CMK (cell line): Measurements from ENCODE around the gene ANKRD30B.
"Not testable (repeated sequence)": the region's sequence is repeated elsewhere in the genome, so short reads cannot be mapped to it uniquely, and the experiment has no call there.

ENCODE experiments used
- DNase-seq: peaks from one replicate; pipeline ENCODE4 v3.0.0-alpha.2; 2010; ENCODE audit warnings: low read depth

ANKRD30B gene, protein sequence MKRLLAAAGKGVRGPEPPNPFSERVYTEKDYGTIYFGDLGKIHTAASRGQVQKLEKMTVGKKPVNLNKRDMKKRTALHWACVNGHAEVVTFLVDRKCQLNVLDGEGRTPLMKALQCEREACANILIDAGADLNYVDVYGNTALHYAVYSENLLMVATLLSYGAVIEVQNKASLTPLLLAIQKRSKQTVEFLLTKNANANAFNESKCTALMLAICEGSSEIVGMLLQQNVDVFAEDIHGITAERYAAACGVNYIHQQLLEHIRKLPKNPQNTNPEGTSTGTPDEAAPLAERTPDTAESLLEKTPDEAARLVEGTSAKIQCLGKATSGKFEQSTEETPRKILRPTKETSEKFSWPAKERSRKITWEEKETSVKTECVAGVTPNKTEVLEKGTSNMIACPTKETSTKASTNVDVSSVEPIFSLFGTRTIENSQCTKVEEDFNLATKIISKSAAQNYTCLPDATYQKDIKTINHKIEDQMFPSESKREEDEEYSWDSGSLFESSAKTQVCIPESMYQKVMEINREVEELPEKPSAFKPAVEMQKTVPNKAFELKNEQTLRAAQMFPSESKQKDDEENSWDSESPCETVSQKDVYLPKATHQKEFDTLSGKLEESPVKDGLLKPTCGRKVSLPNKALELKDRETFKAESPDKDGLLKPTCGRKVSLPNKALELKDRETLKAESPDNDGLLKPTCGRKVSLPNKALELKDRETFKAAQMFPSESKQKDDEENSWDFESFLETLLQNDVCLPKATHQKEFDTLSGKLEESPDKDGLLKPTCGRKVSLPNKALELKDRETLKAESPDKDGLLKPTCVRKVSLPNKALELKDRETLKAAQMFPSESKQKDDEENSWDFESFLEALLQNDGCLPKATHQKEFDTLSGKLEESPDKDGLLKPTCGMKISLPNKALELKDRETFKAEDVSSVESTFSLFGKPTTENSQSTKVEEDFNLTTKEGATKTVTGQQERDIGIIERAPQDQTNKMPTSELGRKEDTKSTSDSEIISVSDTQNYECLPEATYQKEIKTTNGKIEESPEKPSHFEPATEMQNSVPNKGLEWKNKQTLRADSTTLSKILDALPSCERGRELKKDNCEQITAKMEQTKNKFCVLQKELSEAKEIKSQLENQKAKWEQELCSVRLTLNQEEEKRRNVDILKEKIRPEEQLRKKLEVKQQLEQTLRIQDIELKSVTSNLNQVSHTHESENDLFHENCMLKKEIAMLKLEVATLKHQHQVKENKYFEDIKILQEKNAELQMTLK (N-terminal part only)

DNA sequence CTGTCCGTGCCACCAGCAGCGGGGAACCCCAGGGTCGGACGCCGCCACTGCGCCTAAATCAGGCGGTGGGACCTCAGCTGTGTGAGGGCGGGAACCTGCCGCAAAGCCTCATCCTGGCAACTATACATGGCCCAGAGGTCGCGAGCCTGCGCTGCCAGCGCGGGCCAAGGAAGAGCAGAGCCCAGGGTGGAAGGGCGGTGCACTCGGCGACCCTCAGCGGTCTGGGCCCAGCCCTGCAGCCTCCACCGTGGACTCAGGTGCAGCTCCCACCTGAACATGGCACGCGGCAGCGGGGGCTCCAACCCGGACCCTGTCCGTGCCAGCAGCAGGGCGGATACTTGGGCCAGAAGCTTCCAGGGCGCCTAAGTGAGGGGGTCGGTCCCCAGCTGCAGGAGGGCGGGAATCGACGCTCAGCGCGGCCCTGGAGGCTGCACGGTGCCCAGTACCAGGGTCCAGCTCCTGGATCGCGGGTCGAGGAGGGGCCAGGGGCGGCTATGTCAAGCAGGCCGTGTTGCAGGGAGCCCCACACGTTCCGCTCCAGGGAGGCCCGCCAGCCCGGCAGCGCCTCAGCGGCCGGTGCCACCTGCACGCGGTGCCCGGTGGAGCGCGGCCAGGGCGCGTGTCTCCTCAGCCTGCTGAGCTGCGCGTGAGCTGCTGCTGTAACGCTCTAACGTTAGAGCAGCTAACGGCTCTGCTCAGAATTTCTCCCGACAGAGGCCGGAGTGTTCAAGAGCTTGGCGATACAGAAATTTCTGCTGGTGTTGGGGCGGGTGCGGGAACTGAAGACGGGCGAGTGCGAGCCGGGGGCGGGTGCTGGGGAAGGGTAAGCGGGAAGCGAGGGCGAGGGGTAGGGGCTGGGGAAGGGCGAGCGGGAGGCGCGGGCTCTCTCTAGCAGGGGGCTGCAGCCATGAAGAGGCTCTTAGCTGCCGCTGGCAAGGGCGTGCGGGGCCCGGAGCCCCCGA is at the start of gene ANKRD30B:
ANKRD30B (plus strand) TSS at position 660 of the 962 bp plus-strand sequence; CDS start at position 908, 248 bp downstream.
- no peak for DNase-seq

DNA sequence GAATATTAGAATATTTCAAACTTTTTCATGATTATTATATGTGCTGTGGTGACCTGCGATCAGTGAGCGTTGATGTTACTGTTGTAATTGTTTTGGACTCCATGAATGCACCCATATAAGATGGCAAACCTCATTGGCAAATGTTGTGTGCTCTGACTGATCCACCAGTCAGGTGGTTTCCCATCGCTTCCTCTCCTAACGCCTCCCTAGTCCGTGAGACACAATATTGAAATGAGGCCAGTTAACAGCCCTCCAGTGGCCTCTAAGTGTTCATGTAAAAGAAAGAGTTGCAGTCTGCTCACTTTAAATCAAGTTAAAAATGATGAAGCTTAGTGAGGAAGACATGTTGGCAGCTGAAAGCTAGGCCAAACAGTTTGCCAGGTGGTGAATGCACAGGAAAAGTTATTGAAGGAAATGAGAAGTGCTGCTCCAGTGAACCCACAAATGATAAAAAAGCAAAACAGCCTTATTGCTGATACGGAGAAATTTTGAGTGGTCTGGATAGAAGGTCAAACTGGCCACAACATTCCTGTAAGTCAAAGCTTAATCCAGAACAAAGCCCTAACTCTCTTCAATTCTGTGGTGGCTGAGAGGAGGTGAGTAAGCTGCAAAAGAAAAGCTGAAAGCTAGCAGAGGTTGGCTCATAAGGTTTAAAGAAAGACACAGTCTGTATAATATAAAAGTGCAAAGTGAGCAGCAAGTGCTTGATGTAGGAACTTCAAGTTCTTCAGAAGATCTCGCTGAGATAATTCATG is 46.5 kb upstream of the ANKRD30B start:
- DNase-seq: not testable (repeated sequence)

DNA sequence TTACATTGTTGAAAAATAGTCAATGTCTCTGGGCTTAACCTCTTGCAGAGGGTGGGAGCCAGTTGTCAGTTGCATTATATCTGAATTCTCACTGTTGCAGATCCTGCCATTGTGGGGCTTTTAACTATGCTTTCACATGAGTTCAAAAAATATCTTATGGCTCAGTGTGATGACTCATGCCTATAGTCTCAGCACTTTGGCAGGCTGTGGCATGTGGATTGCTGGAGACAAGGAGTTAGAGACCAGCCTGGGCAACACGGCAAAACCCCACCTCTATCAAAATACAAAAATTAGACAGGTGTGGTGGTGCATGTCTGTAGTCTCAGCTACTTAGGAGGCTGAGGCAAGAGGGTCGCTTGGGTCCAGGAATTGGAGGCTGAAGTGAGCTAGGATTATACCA is 38.2 kb upstream of the ANKRD30B start:
- DNase-seq: not testable (repeated sequence)

DNA sequence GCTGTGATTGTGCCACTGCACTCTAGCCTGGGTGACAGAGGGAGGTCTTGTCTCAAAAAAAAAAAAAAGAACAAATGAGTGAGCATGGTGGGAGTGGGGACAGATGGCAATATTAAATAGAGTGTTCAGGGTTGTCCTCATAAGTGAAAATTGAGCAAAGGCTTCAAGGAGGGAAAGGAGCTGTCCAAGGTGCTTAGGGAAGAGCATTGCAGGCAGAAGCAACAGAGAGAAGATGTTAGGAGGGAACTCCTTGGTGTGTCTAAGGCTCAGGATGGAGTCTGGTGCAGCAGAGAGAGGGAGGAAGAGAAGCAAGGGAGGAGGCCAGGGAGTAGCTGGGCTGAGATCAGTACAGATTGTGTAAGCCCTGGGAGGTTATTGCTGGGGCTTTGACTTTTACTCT is 26.4 kb upstream of the ANKRD30B start:
- not testable (repeated sequence) for DNase-seq

DNA sequence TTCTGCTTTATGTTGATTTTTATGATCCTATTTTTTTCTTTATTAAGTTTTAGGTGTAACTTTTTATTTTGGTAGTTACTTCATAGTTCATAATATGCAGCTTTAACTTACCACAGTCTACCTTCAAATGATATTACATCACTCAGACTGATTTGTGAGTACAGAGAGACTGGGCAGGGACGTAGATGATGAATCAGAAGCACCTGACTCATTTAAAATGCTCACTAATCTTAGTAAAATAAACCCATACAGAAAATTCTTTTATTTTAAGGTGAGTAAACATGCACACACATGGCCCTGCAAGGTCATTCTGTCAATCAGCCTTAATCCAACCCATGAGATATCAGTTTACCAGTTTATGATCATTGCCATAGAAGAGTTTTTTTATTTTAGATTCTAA is 8.9 kb upstream of the ANKRD30B start:
- not testable (repeated sequence) for DNase-seq

DNA sequence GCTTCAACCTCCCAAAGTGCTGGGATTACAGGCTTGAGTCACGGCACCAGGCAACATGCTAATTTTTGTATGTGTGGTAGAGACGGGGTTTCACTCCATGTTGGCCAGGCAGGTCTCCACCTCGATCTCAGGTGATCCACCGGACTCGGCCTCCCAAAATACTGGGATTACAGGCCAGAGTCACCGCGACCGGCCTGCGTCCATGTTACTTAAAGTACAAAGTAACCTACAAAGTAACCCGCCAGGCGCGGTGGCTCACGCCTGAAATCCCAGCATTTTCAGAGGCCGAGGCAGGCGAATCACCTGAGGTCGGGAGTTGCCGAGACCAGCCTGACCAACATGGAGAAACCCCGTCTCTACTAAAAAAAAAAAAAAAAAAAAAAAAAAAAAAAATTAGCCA is 1.1 kb upstream of the ANKRD30B start:
- no peak for DNase-seq

DNA sequence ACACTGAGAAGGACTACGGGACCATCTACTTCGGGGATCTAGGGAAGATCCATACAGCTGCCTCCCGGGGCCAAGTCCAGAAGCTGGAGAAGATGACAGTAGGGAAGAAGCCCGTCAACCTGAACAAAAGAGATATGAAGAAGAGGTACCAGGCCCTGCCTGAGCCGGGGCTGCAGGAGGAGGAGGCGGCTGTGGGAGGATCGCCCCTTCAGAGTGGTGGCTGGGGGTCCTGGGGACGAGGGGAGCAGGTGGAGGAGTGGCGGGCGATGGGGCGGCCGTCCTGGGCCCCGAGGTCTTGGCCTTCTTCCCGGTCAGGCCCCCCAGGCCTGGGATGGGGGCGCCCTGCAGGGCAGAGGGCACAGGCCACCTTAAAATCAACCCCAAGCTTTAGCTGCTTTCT is 524 bp downstream of the ANKRD30B start:
- DNase-seq: no peak

DNA sequence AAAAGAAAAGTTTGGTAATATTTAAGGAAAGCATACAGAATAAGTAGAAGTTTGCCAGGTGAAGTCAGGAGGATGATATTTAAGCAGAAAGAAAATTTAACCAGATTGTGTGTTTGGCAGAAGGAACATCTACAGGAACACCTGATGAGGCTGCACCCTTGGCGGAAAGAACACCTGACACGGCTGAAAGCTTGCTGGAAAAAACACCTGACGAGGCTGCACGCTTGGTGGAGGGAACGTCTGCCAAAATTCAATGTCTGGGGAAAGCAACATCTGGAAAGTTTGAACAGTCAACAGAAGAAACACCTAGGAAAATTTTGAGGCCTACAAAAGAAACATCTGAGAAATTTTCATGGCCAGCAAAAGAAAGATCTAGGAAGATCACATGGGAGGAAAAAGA is 15.6 kb downstream of the ANKRD30B start:
- DNase-seq: not testable (repeated sequence)

DNA sequence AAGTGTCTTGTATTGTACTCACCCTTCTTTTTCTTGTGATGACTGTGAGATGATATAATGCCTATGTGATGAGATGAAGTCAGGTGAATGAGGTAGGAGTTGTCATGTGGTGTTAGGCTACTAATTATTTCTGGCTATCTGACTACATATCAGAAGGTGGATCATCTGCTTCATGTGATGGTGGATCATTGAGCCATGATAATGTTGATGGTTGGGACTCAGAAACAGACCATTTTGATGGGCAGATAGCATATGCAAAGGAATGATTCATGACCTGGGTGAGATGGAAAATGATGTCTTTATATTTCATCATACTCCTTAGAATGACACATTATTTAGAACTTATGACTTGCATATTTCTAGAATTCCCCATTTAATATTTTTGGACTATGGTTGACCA is 19.5 kb downstream of the ANKRD30B start:
- DNase-seq: no peak

DNA sequence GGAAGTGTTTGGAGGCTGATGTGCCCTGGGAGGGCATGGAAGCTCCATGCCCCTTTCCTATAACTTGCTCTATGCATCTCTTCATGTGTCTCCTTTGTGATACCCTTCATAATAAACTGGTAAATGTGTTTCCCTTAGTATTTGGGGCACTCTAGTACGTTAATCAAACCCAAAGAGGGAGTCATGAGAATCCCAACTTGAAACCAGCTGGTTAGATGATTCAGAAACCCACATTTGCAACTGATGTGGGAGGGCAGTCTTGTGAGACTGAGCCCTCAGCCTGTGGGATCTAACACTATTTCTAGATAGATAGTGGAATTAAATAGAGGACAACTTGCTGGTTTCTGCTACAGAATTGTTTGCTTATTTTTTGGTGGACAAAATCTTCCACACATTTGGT is 20.3 kb downstream of the ANKRD30B start:
- DNase-seq: no peak

DNA sequence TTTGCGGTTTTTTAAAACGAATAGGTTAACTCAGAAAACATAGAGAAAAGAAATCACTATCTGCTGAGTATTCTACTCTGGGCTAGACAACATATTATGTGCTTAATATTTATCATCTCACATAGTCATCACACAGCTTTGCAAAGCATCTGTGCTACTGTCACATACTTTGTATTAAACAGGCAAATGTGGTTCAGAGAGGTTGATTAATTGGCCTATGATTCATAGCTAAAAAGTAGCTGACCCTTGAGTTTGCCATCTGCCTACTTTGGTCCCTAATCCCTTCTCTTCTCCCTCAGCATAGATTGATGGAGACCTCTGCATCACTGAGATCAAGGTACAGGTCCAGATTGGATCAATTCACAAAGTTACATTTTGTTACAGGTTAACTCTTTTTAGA is 21.4 kb downstream of the ANKRD30B start:
- no peak for DNase-seq

DNA sequence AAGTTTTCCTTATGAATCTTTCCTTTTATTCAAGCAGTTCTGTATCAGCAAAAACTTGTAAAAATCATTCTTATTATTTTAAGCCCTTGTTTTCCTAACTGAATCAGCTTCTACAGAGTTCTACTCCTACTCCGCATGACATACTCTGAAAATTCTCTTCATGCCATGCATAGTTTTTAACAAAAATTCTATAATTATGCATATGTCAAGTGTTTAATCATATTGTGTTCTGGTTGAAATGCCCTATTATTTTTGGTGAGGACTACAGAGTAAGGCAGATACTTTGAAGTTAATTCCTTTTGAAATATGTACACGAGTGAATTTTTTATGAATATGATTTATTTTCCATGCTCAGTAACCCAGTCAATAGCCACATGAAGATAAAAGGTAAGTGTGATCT is 28.8 kb downstream of the ANKRD30B start:
- no peak for DNase-seq

DNA sequence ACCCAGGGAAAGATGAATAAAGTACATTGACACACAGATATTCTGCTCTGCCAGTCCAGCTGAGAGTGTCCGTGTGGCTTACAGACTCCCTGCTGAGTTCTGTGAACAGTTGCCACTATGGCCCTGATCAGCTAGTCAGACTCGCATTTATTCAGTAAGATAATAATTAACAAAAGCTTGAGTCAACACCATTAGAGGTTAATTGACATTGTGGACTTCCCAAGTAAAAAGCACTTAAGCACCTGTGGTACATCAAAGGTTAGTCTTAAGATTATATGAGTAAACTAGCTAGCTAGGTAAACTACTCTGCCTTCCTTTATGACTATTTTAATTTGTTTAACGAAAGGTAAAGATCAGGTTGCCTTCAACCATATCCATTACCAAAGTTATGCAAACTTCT is 33.7 kb downstream of the ANKRD30B start:
- DNase-seq: no peak

DNA sequence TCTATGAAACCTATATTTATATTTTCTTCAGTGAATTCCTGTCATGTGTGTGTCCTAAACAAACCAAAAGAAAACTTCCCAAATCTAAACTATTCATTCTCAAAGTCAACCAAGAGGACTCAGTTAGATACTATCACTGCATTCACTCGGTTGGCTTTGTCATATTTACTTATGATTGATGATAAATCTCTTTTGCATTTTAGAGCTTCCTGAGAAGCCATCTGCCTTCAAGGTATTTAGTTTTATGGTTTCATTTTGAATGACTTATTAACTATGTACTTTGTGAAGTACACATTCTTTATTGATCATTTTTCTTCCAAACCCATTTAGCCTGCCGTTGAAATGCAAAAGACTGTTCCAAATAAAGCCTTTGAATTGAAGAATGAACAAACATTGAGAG is 36.2 kb downstream of the ANKRD30B start:
- DNase-seq: no peak

DNA sequence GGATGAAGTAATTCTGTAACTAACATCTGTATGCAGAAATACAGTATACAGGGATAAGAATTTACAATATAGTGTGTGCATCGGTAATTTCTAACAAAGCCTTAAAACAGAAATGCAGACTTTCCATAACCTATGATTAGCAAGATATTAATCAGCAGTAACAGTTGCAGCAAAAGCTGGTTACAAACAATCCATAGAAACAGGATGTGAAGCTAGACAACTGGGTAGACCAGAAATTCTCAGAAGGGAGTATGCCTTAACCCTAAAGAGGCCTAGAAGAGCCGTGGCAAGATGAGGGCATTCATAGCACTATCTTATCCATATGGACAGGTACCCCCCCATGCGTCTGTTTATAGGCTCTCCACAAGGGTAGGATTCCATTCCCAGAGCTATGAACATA is 48.9 kb downstream of the ANKRD30B start:
- not testable (repeated sequence) for DNase-seq

DNA sequence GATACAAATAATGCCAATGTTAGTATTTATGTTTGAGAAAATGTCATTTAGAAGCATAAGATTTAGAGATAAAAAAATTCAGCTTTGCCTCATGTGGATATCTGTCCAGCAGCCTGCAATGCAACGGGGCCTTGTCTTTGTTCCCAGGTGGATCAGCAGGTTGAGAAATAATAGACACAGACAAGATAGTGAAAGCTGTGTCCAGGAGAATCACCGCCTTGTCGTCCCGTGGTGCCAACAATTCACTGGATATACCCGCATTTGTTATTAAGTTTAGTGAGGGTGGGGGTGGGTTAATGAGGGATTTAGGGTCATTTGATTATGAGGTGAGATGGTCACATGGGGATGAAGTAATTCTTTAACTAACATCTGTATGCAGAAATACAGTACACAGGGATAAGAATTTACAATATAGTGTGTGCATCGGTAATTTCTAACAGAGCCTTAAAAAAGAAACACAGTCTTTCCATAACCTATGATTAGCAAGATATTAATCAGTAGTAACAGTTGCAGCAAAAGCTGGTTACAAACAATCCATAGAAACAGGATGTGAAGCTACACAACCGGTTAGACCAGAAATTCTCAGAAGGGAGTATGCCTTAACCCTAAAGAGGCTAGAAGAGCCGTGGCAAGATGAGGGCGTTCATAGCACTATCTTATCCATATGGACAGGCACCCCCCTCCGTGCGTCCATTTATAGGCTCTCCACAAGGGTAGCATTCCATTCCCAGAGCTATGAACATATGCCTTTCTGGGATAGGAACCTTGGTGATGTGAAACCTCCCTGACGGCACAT is 50.2 kb downstream of the ANKRD30B start:
- DNase-seq: not testable (repeated sequence)

DNA sequence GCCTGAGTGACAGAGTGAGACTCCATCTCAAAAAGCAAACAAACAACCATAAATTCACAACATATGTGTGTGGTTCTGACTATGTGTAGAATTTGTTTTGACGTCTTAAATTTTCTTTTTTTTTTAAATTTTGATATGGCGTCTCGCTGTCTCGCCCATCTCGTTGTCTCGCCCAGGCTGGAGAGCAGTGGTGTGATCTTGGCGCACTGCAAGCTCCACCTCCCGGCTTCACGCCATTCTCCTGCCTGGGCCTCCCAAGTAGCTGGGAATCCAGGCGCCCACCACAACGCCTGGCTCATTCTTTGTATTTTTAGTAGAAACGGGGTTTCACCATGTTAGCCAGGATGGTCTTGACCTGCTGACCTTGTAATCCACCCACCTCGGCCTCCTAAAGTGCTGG is 63.1 kb downstream of the ANKRD30B start:
- not testable (repeated sequence) for DNase-seq

DNA sequence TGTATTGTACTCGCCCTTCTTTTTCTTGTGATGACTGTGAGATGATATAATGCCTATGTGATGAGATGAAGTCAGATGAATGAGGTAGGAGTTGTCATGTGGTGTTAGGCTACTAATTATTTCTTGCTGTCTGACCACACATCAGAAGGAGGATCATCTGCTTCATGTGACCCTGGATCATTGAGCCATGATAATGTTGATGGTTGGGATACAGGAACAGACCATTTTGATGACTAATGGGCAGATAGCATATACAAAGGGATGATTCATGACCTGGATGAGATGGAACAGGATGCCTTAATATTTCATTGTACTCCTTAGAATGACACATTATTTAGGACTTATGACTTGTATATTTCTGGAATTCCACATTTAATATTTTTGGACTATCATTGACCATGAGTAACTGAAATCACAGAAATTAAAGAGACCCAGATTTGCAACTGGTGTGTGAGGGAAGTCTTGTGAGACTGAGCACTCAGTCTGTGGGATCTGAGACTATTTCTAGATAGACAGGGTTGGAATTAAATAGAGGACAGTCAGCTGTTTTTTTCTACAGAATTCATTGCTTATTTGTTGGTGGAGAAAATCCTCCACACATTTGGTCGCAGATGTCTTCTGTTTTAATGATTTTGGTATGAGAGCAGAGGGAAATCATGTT is 79.1 kb downstream of the ANKRD30B start:
- not testable (repeated sequence) for DNase-seq

DNA sequence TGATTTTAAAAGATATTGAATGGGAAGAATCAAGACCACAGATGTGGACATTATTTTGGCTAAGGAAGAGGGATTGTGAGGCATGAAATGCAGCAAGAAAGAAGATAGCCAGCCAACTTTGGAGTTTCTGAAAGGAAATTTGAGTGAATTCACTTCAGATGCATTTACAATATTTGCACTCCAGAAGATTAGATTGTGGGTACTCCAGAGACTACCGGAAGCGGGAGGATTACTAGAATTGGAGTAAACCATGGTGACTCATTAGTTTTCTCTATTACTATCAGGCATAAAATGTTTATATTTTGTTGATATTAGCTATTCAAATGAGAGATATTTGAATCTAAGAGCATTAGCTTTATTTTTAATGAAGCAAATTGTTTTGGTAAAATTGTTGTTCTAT is 93.6 kb downstream of the ANKRD30B start:
- DNase-seq: not testable (repeated sequence)
